Keratinocyte (primary cell): ENCODE measurements around the gene ANXA11. TPM values are rescaled to one million over a fixed set of nuclear protein-coding genes. Genes with fewer than 3 reads are reported as not detected.
"Not testable (repeated sequence)": the region's sequence is repeated elsewhere in the genome, so short reads cannot be mapped to it uniquely, and the experiment has no call there.

Source experiments
- DNase-seq: peaks from one replicate; pipeline ENCODE4 v3.0.0-alpha.2; 2011; ENCODE audit warnings: low read depth, missing footprints, low spot score
- FAIRE-seq: peaks from 2 replicates; lab custom pipeline; 2011; peaks lifted over from hg19 to GRCh38; lab: Jason Lieb, UNC
- H2AFZ ChIP-seq: 2 replicates; pipeline ENCODE4 v1.6.0; 2012; ENCODE audit warnings: low read length, control low read depth, inconsistent platforms; ENCODE audit not compliant: control insufficient read depth
- H3K27ac ChIP-seq: 2 replicates; pipeline ENCODE4 v1.5.1; 2011; ENCODE audit warnings: low read length; ENCODE audit not compliant: control insufficient read depth, insufficient read depth
- H3K27me3 ChIP-seq: 3 replicates; pipeline ENCODE4 v1.6.0; 2011; ENCODE audit warnings: low read length; ENCODE audit not compliant: control insufficient read depth, insufficient read depth; ENCODE audit errors: extremely low read depth
- H3K36me3 ChIP-seq, 2 experiments: 2 replicates in 1 of 2; 3 replicates in 1 of 2; pipeline ENCODE4 v1.5.1; 2011; ENCODE audit warnings: low read length in 2 of 2, mild to moderate bottlenecking in 1 of 2; ENCODE audit not compliant: control insufficient read depth in 2 of 2, insufficient read depth in 2 of 2; ENCODE audit errors: extremely low read depth in 1 of 2
- H3K4me1 ChIP-seq: 3 replicates; pipeline ENCODE4 v1.5.1; 2011; ENCODE audit warnings: low read length; ENCODE audit not compliant: control insufficient read depth, insufficient read depth; ENCODE audit errors: extremely low read depth
- H3K4me2 ChIP-seq: 3 replicates; pipeline ENCODE4 v1.6.0; 2011; ENCODE audit warnings: low read depth, low read length; ENCODE audit not compliant: control insufficient read depth, insufficient read depth; ENCODE audit errors: extremely low read depth
- H3K4me3 ChIP-seq, 3 experiments: fragments of 200-600 bp in 1 of 3; sonication (generic) in 1 of 3; 2 replicates in 2 of 3; 3 replicates in 1 of 3; pipeline ENCODE4 v1.5.1; 2011 to 2016; ENCODE audit warnings: low read length in 3 of 3, mild to moderate bottlenecking in 3 of 3, control low read depth in 2 of 3, inconsistent platforms in 1 of 3, low read depth in 1 of 3, mixed read lengths in 1 of 3, mixed run types in 1 of 3, moderate library complexity in 1 of 3; ENCODE audit not compliant: control insufficient read depth in 2 of 3, insufficient read depth in 2 of 3; ENCODE audit errors: extremely low read depth in 1 of 3
- H3K79me2 ChIP-seq: 2 replicates; pipeline ENCODE4 v1.6.0; 2012; ENCODE audit warnings: low read length; ENCODE audit not compliant: control insufficient read depth, insufficient read depth
- H3K9ac ChIP-seq: 3 replicates; pipeline ENCODE4 v1.6.0; 2011; ENCODE audit warnings: low read length; ENCODE audit not compliant: control insufficient read depth, insufficient read depth; ENCODE audit errors: extremely low read depth
- H3K9me1 ChIP-seq: 3 replicates; pipeline ENCODE4 v1.6.0; 2011; ENCODE audit warnings: low read length; ENCODE audit not compliant: control insufficient read depth, insufficient read depth; ENCODE audit errors: extremely low read depth
- H3K9me3 ChIP-seq: 2 replicates; pipeline ENCODE4 v1.5.1; 2012; ENCODE audit warnings: low read depth, low read length; ENCODE audit not compliant: control insufficient read depth
- H4K20me1 ChIP-seq: 3 replicates; pipeline ENCODE4 v1.6.0; 2011; ENCODE audit warnings: low read length; ENCODE audit not compliant: control insufficient read depth, insufficient read depth; ENCODE audit errors: extremely low read depth
- dilution Hi-C: fragments of 300-500 bp; cut with MboI; formaldehyde crosslinking; loops from one replicate; pipeline ENCODE4 v1.7.0; 2020; ENCODE audit warnings: low sequenced_read_pairs; ENCODE audit not compliant: extremely low pct_ligation_motif_present
- polyA plus RNA-seq, 5 experiments: library from polyadenylated mRNA; depleted of rRNA in 3 of 5; stranded (reverse) in 3 of 5; stranded (forward) in 1 of 5; unstranded in 1 of 5; fragments of >200 nt; gene quantifications; 1 replicate in 1 of 5; 2 replicates in 3 of 5; 3 replicates in 1 of 5; pipeline versions ENCODE4 v1.2.1 to v1.2.3, GENCODE V29; 2011 to 2012; ENCODE audit warnings: missing spikeins in 2 of 5, low read depth in 1 of 5, low replicate concordance in 1 of 5

The ANXA11 gene
- polyA plus RNA-seq, 1 donor (not counting 4 experiments of a cell fraction or from before 2014, with no cell fraction given): 97.9 TPM

GRCh38 chr10:80234331-80235235 lies 29.2 kb upstream of the ANXA11 start:
- H3K9me3 ChIP-seq, H3K27me3 ChIP-seq, H3K79me2 ChIP-seq, H3K27ac ChIP-seq, H3K9me1 ChIP-seq, H2AFZ ChIP-seq, dilution Hi-C loops, H3K4me2 ChIP-seq, H3K4me3 ChIP-seq, H3K9ac ChIP-seq, H4K20me1 ChIP-seq, H3K4me1 ChIP-seq, FAIRE-seq, DNase-seq, H3K36me3 ChIP-seq: not testable (repeated sequence)

DNA sequence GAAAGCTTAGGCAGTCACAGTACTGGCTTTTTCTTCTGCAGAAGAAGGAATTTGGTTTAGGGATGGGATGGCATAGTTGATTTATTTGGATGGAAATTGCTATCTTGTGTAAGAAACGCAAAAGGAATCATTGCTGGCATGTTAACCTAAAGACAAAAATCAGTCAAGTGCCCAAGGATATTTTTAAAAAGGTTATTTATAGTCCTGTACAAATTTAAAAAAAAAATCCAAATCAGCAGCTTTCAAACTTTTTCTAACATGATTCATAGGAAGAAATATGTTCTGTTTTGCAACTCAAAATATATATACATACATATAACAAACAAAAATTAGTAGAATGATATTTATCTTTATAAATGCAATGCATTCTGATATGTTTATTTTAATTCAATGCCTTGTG lies 28.5 kb upstream of the ANXA11 start:
- H3K4me3 ChIP-seq, H2AFZ ChIP-seq, dilution Hi-C loops, H3K27me3 ChIP-seq, H3K27ac ChIP-seq, H3K9me3 ChIP-seq, FAIRE-seq, H3K9ac ChIP-seq, DNase-seq, H3K79me2 ChIP-seq, H3K4me2 ChIP-seq, H3K4me1 ChIP-seq, H4K20me1 ChIP-seq, H3K9me1 ChIP-seq, H3K36me3 ChIP-seq: not testable (repeated sequence)

DNA sequence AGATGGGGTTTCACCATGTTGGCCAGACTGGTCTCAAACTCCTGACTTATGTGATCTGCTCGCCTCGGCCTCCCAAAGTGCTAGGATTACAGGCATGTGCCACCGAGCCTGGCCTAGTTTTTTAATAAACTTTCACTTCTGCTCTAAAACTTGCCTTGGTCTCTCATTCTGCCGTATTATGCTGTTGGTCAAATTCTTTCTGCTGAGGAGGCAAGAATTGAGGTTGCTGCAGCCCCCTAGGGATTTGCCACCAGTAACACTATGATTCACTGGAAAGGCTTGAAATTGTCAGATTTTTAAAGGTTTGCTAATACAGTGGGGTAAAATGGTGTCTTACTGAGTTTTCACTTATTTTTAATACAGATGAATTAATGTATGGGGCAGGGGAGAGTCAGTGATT lies 21.4 kb upstream of the ANXA11 start:
- H2AFZ ChIP-seq, H4K20me1 ChIP-seq, DNase-seq, H3K79me2 ChIP-seq, dilution Hi-C loops, H3K4me2 ChIP-seq, H3K27ac ChIP-seq, H3K4me1 ChIP-seq, H3K4me3 ChIP-seq, H3K27me3 ChIP-seq, H3K9me1 ChIP-seq, H3K9ac ChIP-seq, H3K9me3 ChIP-seq, H3K36me3 ChIP-seq, FAIRE-seq: not testable (repeated sequence)

GRCh38 chr10:80223031-80223419 lies 17.7 kb upstream of the ANXA11 start:
- dilution Hi-C loops, H3K4me2 ChIP-seq, H3K9me1 ChIP-seq: not testable (repeated sequence)

DNA sequence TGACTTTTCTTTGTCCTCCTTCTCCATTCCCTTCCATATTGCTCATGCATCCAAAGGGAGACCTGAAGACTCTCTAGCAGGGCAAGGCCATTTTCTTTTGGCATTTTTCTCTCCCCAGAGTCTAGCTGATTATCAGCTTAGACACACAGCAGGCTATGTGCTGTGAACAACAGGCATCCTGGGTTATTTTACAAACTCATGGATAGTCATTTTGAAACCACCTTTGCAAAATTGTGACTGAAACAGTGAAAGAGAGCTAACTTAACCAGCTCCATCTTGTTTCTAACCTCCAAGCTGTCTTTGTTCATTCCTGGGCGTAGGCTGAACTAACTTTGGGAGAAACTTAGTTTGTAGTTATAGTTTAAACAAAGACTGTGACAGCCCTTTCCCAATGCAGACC lies 13.5 kb upstream of the ANXA11 start:
- H3K9me3 ChIP-seq, dilution Hi-C loops, H3K36me3 ChIP-seq, H3K4me1 ChIP-seq, H3K4me3 ChIP-seq, H3K9ac ChIP-seq, FAIRE-seq, H2AFZ ChIP-seq, H3K9me1 ChIP-seq, H4K20me1 ChIP-seq, DNase-seq, H3K27ac ChIP-seq, H3K27me3 ChIP-seq, H3K4me2 ChIP-seq, H3K79me2 ChIP-seq: not testable (repeated sequence)

More at GRCh38 chr10:80223031-80223419, 17.7 kb upstream of the ANXA11 start:
- not testable (repeated sequence) for H3K4me1 ChIP-seq, H2AFZ ChIP-seq, H3K27ac ChIP-seq, DNase-seq, H3K9ac ChIP-seq, H3K36me3 ChIP-seq, H3K9me3 ChIP-seq, H4K20me1 ChIP-seq, H3K4me3 ChIP-seq, H3K27me3 ChIP-seq, H3K79me2 ChIP-seq, FAIRE-seq
